Left ventricle myocardium inferior (tissue), 1 donor: ENCODE measurements around the gene MPDU1. TPM values are rescaled to one million over a fixed set of nuclear protein-coding genes. Genes with fewer than 3 reads are reported as not detected.

Experiments
- DNase-seq: peaks from one replicate; pipeline ENCODE4 v3.0.0-alpha.2; 2020
- H3K27ac ChIP-seq: fragments of 200-600 bp; replicated peaks from 2 replicates; pipeline ENCODE4 v1.8.0; 2021
- H3K27me3 ChIP-seq: fragments of 200-600 bp; 2 replicates; pipeline ENCODE4 v1.8.0; 2021; ENCODE audit warnings: low read depth
- H3K36me3 ChIP-seq: fragments of 200-600 bp; 2 replicates; pipeline ENCODE4 v1.8.0; 2021
- H3K4me1 ChIP-seq: fragments of 200-600 bp; 2 replicates; pipeline ENCODE4 v1.8.0; 2021
- H3K4me3 ChIP-seq: fragments of 200-600 bp; 2 replicates; pipeline ENCODE4 v1.8.0; 2021; ENCODE audit warnings: mild to moderate bottlenecking, moderate library complexity
- H3K9me3 ChIP-seq: fragments of 200-600 bp; replicated peaks from 2 replicates; pipeline ENCODE4 v1.8.0; 2021
- CTCF ChIP-seq: fragments of 200-600 bp; IDR thresholded peaks from 2 replicates; pipeline ENCODE4 v1.8.0; 2021; ENCODE audit warnings: antibody characterized with exemption, mild to moderate bottlenecking, borderline replicate concordance
- intact Hi-C: fragments of 100-400 bp; cut with micrococcal nuclease; formaldehyde crosslinking; loops from one replicate; pipeline ENCODE4 v1.11.0; 2022
- total RNA-seq: library from RNA; stranded (reverse); fragmentation: NEBNext Ultra II Directional; extraction: Animal tissue kit (Norgen Biotek cat#: 25700); gene quantifications from one replicate; pipeline ENCODE4 v1.2.1, GENCODE V29; 2021
- donor health status: DM: no; HTN: yes; CAD: no; lungs with severe emphysema.

Gene MPDU1
- total RNA-seq, 1 donor from 2014 or later: 24.9 TPM

GRCh38 chr17:7561589-7562207 lies 22.0 kb upstream of the MPDU1 start, which contains the start of gene SENP3:
TSS of gene SENP3 (plus strand) at chr17:7561919. CDS start at chr17:7563077, 1,158 bp downstream.
- peak; percentile 91 for DNase-seq
- intact Hi-C loops: loop anchor here (10.0 kb wide), 1 partner anchor 47 kb away; no protein-coding TSS in a partner anchor
- peaks cover 81% of the 10 kb centered on the region for H3K4me1 ChIP-seq
- H3K4me3 ChIP-seq: peak within 1 kb of the TSS; percentile 99
- H3K27ac ChIP-seq: peak within 1 kb of the TSS; percentile 94
- no peak for TF ChIP-seq CTCF
- no peaks in the 10 kb centered on the region for H3K27me3 ChIP-seq
- H3K9me3 ChIP-seq: no peaks in the 10 kb centered on the region
- peaks cover 38% of the 10 kb centered on the region for H3K36me3 ChIP-seq

GRCh38 chr17:7562208-7562605 lies 21.4 kb upstream of the MPDU1 start:
- Histone ChIP-seq H3K36me3 (peaks cover 43% of the 10 kb centered on the region), H3K4me1 (peaks cover 77% of the 10 kb centered on the region)
- intact Hi-C loops: loop anchor here (10.0 kb wide), 1 partner anchor 47 kb away; no protein-coding TSS in a partner anchor

GRCh38 chr17:7563115-7563869 lies 20.4 kb upstream of the MPDU1 start:
- no peak for DNase-seq
- Histone ChIP-seq H3K9me3 (no peaks in the 10 kb centered on the region), H3K27ac (no peak overlapping the region), H3K27me3 (no peaks in the 10 kb centered on the region), H3K36me3 (peaks cover 51% of the 10 kb centered on the region), H3K4me1 (peaks cover 66% of the 10 kb centered on the region), H3K4me3 (peak overlapping the region; percentile 99)
- TF ChIP-seq CTCF: no peak
- intact Hi-C loops: loop anchor here (10.0 kb wide), 1 partner anchor 48 kb away; no protein-coding TSS in a partner anchor

More at GRCh38 chr17:7562208-7562605, 21.4 kb upstream of the MPDU1 start:
- peak overlapping the region; percentile 94 for H3K27ac ChIP-seq
- no peaks in the 10 kb centered on the region for H3K27me3 ChIP-seq
- H3K4me3 ChIP-seq: peak overlapping the region; percentile 99
- DNase-seq: no peak
- TF ChIP-seq CTCF: no peak
- H3K9me3 ChIP-seq: no peaks in the 10 kb centered on the region

DNA sequence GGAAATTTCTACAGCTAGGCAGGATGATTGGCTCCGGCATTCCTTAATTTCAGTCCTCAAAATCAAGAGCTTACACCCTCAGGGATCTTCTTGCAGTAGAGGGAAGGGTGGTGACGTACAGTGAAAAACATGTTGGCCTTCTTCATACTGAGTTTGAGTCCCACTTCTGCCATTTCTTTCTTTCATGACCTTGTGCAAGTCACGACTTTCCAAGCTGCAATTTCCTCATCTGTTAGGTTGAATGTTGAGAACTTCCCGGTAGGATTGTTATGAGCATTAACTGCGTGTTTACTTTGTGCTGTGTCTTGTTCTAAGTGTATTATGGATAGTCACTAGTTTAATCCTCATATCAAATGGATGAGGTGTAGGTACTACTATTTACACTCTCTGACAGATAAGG lies 14.1 kb upstream of the MPDU1 start:
- Histone ChIP-seq H3K4me3 (no peak overlapping the region), H3K36me3 (peaks cover 71% of the 10 kb centered on the region), H3K4me1 (peaks cover 28% of the 10 kb centered on the region), H3K27ac (no peak overlapping the region), H3K27me3 (no peaks in the 10 kb centered on the region), H3K9me3 (no peaks in the 10 kb centered on the region)
- no peak for TF ChIP-seq CTCF
- DNase-seq: no peak
- intact Hi-C loops: loop anchor here (10.0 kb wide), 1 partner anchor 55 kb away; no protein-coding TSS in a partner anchor

DNA sequence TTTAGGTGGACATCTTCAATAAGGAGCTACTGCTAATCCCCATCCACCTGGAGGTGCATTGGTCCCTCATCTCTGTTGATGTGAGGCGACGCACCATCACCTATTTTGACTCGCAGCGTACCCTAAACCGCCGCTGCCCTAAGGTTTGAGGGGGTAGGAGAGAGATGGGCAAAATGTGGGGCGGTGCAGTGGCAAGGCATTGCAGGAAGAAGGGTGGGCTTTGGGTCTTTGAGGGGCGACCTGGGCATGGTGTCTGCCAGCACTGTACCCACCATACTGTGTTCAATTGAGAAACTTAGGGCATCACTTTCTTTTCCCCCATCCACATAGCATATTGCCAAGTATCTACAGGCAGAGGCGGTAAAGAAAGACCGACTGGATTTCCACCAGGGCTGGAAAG lies 13.3 kb upstream of the MPDU1 start:
- intact Hi-C loops: no loop called here
- H3K4me1 ChIP-seq: peaks cover 32% of the 10 kb centered on the region

More for the DNA sequence above, 13.3 kb upstream of the MPDU1 start:
- peaks cover 71% of the 10 kb centered on the region for H3K36me3 ChIP-seq
- no peaks in the 10 kb centered on the region for H3K27me3 ChIP-seq
- H3K27ac ChIP-seq: no peak overlapping the region
- no peaks in the 10 kb centered on the region for H3K9me3 ChIP-seq
- no peak for TF ChIP-seq CTCF
- DNase-seq: no peak
- H3K4me3 ChIP-seq: no peak overlapping the region
